Bronchial epithelial cell (primary cell): ENCODE data around the gene MESD. TPM values are rescaled to one million over a fixed set of nuclear protein-coding genes. Genes with fewer than 3 reads are reported as not detected.
A peak's percentile ranks its signal among the peaks of the same experiment; 100 is the strongest.
"Not testable (repeated sequence)": the region's sequence is repeated elsewhere in the genome, so short reads cannot be mapped to it uniquely, and the experiment has no call there.

Experiments used
- DNase-seq: peaks from one replicate; pipeline ENCODE4 v3.0.0-alpha.2; 2010; ENCODE audit warnings: low read depth
- FAIRE-seq: peaks from 2 replicates; lab custom pipeline; 2011; peaks lifted over from hg19 to GRCh38; lab: Jason Lieb, UNC
- H3K27me3 ChIP-seq: 2 replicates; pipeline ENCODE4 v1.5.1; 2011; ENCODE audit warnings: low read length; ENCODE audit not compliant: control insufficient read depth, insufficient read depth
- H3K36me3 ChIP-seq: 2 replicates; pipeline ENCODE4 v1.5.1; 2011; ENCODE audit warnings: low read length; ENCODE audit not compliant: control insufficient read depth, insufficient read depth
- H3K4me3 ChIP-seq: 2 replicates; pipeline ENCODE4 v1.5.1; 2011; ENCODE audit warnings: mild to moderate bottlenecking, low read depth, low read length, control low read depth
- total RNA-seq: library from RNA; depleted of rRNA; stranded (reverse); fragments of >200 nt; gene quantifications from 2 replicates; pipeline ENCODE4 v1.2.1, GENCODE V29; 2014
- TF ChIP-seq, protein P1 (sequence below): IDR thresholded peaks from 2 replicates; pipeline ENCODE4 v1.5.1; 2011; ENCODE audit warnings: mild to moderate bottlenecking, moderate library complexity, low read length, control low read depth, inconsistent platforms; ENCODE audit not compliant: insufficient read depth, severe bottlenecking

MESD gene
- total RNA-seq, 1 donor from 2014 or later, result 24.7 TPM

DNA sequence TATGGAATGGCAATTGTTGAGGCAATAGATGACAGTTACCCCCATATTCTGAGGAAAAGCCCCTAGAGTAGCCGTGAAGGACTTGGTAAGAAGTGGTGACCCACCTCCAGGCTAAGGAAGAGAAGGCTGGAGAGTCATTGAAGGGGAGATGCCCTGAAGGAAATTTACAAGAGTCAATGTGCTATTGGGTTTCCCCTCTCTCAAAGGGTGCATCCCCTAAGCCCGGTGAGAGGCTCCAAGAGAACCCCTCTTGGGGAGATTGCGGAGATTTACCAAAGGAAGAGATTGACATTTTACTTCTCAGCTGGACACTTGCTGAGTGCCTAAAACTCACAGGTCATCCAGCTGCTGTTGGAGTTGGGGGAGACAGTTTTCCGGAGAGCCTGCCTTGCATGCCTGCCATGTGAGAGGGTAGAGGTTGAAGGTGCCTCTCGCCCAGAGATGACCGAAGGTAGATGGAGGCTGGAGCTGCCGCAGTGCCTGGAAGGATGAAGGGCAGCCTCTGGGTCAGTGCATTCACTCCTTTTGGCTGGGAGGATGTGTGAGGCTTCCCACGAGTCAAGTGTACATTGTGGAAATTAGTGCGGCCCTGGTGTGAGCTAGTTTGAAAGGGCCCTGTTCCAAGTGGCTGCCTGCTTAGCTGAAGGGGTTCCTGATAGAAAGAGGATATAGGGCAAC, 30.7 kb downstream of the MESD start:
- Histone ChIP-seq H3K36me3 (no peaks in the 10 kb centered on the region), H3K27me3 (no peaks in the 10 kb centered on the region), H3K4me3 (no peak overlapping the region)
- FAIRE-seq (no peak), DNase-seq (no peak)
- TF ChIP-seq, protein P1, sequence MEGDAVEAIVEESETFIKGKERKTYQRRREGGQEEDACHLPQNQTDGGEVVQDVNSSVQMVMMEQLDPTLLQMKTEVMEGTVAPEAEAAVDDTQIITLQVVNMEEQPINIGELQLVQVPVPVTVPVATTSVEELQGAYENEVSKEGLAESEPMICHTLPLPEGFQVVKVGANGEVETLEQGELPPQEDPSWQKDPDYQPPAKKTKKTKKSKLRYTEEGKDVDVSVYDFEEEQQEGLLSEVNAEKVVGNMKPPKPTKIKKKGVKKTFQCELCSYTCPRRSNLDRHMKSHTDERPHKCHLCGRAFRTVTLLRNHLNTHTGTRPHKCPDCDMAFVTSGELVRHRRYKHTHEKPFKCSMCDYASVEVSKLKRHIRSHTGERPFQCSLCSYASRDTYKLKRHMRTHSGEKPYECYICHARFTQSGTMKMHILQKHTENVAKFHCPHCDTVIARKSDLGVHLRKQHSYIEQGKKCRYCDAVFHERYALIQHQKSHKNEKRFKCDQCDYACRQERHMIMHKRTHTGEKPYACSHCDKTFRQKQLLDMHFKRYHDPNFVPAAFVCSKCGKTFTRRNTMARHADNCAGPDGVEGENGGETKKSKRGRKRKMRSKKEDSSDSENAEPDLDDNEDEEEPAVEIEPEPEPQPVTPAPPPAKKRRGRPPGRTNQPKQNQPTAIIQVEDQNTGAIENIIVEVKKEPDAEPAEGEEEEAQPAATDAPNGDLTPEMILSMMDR, result no peak

DNA sequence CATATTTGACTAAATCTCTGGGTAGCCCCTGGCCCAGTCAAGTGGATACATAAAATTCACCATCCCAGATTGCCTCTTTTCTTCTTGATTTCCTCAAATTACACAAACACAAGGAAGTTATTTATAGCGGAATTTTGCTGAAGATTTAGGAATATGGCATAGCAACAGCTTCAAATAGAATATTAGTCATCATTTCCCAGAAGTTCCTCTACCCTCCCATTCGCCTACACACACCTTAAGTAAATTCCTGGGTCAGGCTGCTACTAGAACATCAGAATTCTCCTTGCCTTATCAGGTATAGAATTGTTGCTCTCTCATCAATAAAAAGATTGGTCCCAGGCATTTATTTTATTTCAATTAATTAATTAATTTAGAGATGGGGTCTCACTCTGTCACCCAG, 31.6 kb downstream of the MESD start:
- DNase-seq, result peak; percentile 82
- no peaks in the 10 kb centered on the region for H3K27me3 ChIP-seq
- TF ChIP-seq, protein P1, result no peak
- peaks cover 1% of the 10 kb centered on the region for H3K36me3 ChIP-seq
- H3K4me3 ChIP-seq, result no peak overlapping the region
- FAIRE-seq, result no peak

DNA sequence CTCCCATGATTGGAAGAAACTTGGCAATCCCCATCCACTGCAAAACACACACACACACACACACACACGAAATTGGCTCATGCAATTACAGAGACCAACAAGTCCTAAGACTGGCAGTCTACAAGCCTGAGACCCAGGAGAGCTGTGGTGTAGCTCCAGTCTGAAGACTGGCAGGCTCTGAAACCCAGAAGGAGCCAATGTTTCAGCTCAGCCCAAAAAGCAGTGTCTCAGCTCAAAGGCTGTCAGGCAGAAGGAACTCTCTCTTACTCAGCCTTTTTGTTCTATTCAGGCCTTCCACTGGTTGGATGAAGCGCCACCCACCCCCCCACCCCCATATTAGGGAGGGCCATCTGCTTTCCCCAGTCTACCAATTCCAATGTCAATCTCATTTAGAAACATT, 32.1 kb downstream of the MESD start:
- peaks cover 1% of the 10 kb centered on the region for H3K36me3 ChIP-seq
- H3K27me3 ChIP-seq, result no peaks in the 10 kb centered on the region
- H3K4me3 ChIP-seq, result no peak overlapping the region
- TF ChIP-seq, protein P1, result no peak
- DNase-seq (no peak), FAIRE-seq (no peak)

DNA sequence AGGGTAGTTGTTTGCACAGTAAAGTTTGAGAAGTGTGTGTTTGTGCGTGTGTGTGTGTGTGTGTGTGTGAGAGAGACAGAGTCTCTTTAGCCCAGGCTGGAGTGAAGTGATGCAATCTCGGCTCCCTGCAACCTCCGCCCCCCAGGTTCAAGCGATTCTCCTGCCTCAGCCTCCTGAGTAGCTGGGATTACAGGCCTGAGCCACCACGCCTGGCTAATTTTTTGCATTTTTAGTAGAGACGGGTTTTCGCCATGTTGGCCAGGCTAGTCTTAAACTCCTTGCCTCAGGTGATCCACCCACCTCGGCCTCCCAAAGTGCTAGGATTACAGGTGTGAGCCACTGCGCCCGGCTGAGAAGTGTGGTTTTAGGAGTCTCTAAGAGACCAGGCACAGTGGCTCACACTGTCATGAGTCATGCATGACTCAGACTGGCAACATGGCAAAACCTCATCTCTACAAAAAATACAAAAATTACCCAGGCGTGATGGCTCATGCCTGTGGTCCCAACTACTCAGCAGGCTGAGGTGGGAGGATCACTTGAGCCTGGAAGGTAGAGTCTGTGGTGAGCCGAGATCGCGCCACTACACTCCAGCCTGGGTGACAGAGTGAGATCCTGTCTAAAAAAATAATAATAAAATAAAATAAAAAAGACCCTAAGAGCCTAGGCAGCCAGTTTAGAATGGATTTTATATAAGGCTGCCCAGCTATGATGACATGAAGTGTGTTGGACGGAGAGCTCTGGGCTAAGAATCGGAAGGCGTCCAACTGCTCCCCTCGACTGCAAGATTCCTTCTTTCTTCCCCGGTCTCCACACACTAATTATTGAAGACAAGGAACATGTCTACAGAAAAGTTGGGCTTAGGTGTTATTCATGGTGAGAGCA, 33.8 kb downstream of the MESD start:
- not testable (repeated sequence) for FAIRE-seq, H3K36me3 ChIP-seq, H3K4me3 ChIP-seq, H3K27me3 ChIP-seq
- DNase-seq, result peak; percentile 98

DNA sequence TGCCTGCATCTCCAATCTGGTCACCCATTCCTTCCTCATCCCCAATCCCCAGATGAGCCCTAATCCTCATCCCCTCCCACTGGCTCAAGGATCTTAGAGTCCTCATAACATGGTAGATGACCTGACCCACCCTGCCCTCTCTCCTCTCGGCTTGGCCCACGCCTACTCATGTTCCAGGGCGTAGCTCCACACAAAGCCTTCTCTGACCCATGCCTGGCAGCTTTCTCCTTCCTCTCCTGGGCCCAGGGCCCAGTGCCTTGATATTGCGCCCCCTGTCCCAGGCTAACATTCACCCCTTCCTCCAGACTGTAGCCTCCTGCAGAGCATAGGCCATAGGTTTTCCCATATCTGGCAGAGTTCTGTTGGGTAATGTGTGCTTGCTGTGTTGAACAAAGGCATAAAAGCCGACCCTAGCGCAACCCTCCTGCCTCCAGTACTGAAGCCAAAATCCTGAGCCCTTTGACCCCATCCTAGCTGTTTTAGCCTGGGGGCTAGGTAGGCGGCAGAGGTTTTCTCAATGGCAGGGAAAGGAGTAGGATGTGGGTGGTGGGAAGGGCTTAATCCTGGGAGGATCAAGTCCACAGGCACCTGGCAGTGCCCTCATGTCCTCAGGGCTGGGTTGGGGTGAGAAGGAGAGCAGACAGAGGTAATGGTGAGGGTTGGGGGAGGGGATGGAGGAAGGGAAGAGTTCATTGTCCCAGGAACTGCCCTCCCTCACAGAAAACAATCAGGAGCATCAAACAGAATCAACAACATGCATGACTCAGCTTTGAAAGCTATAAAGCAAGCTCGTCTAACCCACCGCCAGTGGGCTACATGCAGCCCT, 35.5 kb downstream of the MESD start:
- TF ChIP-seq, protein P1, result no peak
- DNase-seq (no peak), FAIRE-seq (no peak)
- Histone ChIP-seq H3K36me3 (peaks cover 2% of the 10 kb centered on the region), H3K4me3 (no peak overlapping the region), H3K27me3 (no peaks in the 10 kb centered on the region)
